Panc1 (cell line): ENCODE data around the gene TAS2R31. TPM values are rescaled to one million over a fixed set of nuclear protein-coding genes. Genes with fewer than 3 reads are reported as not detected.

Source experiments
- ATAC-seq: fragments of 200-7000 bp; cut with Tn5 transposase; 2 replicates; pipeline ENCODE4 v1.9.1; 2020; ENCODE audit warnings: mild to moderate bottlenecking, moderate library complexity
- Bru-seq: library from RNA; stranded (reverse); fragments of 400-500 nt; gene quantifications from one replicate; lab custom pipeline; 2021; lab: Mats Ljungman, UMichigan
- BruChase-seq, 2 experiments: library from RNA; stranded (reverse); fragments of 400-500 nt; gene quantifications; one replicate each; lab custom pipeline; 2021; lab: Mats Ljungman, UMichigan
- BruUV-seq: library from RNA; stranded (reverse); fragments of 400-500 nt; replicated peaks from 2 replicates; lab custom pipeline; 2021; lab: Mats Ljungman, UMichigan
- CTCF ChIA-PET: fragments of 300-600 bp; sonication (Branson Sonifier 250); formaldehyde crosslinking; loops from one replicate; lab custom pipeline; 2022; ENCODE audit warnings: antibody characterized with exemption; lab: Charles Lee
- POLR2A ChIA-PET: fragments of 300-600 bp; sonication (Branson Sonifier 250); formaldehyde crosslinking; loops from one replicate; lab custom pipeline; 2022; ENCODE audit warnings: antibody characterized with exemption; lab: Charles Lee
- DNase-seq: peaks from one replicate; pipeline ENCODE4 v3.0.0-alpha.2; 2010; ENCODE audit warnings: low read depth, low spot score
- H3K27ac ChIP-seq: 2 replicates; pipeline ENCODE4 v1.5.1; 2011; ENCODE audit warnings: mild to moderate bottlenecking, low read length, inconsistent platforms
- H3K27me3 ChIP-seq: fragments of 200-500 bp; sonication (Bioruptor generic); 2 replicates; pipeline ENCODE4 v1.6.0; 2014; ENCODE audit warnings: low read length, inconsistent platforms; ENCODE audit not compliant: control insufficient read depth, insufficient read depth
- H3K36me3 ChIP-seq: fragments of 200-500 bp; sonication (Bioruptor generic); 2 replicates; pipeline ENCODE4 v1.5.1; 2014; ENCODE audit warnings: inconsistent platforms, mild to moderate bottlenecking, low read length, moderate library complexity; ENCODE audit not compliant: control insufficient read depth, insufficient read depth
- H3K4me1 ChIP-seq: 2 replicates; pipeline ENCODE4 v1.5.1; 2011; ENCODE audit warnings: inconsistent platforms, mild to moderate bottlenecking, low read length, moderate library complexity; ENCODE audit not compliant: control insufficient read depth, insufficient read depth
- H3K4me3 ChIP-seq, 2 experiments: 2 replicates each; pipeline ENCODE4 v1.5.1; 2011 to 2012; ENCODE audit warnings: low read depth in 2 of 2, low read length in 2 of 2, mild to moderate bottlenecking in 2 of 2, inconsistent platforms in 1 of 2, moderate library complexity in 1 of 2
- H3K9me3 ChIP-seq: fragments of 200-500 bp; sonication (Bioruptor generic); 2 replicates; pipeline ENCODE4 v1.5.1; 2014; ENCODE audit warnings: low read depth, mild to moderate bottlenecking, inconsistent platforms, low read length, moderate library complexity; ENCODE audit not compliant: control insufficient read depth, insufficient read depth
- CTCF ChIP-seq: fragments of 450-650 bp; IDR thresholded peaks from 2 replicates; pipeline ENCODE4 v1.5.1; 2017; ENCODE audit warnings: mild to moderate bottlenecking
- POLR2AphosphoS5 ChIP-seq: IDR thresholded peaks from 2 replicates; pipeline ENCODE4 v1.6.1; 2012; ENCODE audit warnings: mild to moderate bottlenecking, low read depth, low read length, moderate library complexity
- REST ChIP-seq, 2 experiments: IDR thresholded peaks; 2 replicates each; pipeline ENCODE4 v1.6.1; 2011 to 2012; ENCODE audit warnings: low read depth in 2 of 2, control low read depth in 1 of 2, low read length in 1 of 2, mild to moderate bottlenecking in 1 of 2, moderate library complexity in 1 of 2; ENCODE audit not compliant: insufficient read depth in 1 of 2
- SIN3A ChIP-seq: IDR thresholded peaks from 2 replicates; pipeline ENCODE4 v1.6.1; 2012; ENCODE audit warnings: low read depth, mild to moderate bottlenecking, low read length, moderate library complexity, borderline replicate concordance; ENCODE audit not compliant: insufficient read depth
- TCF7L2 ChIP-seq: IDR thresholded peaks from 2 replicates; pipeline ENCODE4 v1.6.1; 2011; ENCODE audit warnings: mild to moderate bottlenecking, low read depth, low read length, inconsistent platforms
- in situ Hi-C: cut with HindIII; loops from 2 replicates; pipeline ENCODE4 v1.10.0; 2016; ENCODE audit warnings: low sequenced_read_pairs, low pct_unique_long_range_greater_than_20kb
- intact Hi-C: fragments of 100-400 bp; cut with micrococcal nuclease; formaldehyde crosslinking; loops from one replicate; pipeline ENCODE4 v1.10.0; 2022; ENCODE audit not compliant: unreplicated experiment
- long read RNA-seq: library from polyadenylated mRNA; unstranded; transcript quantifications from one replicate; pipeline ENCODE4 v2.0.0, GENCODE V29; 2021; ENCODE audit not compliant: unreplicated experiment
- polyA plus RNA-seq: library from polyadenylated mRNA; unstranded; fragments of >200 nt; gene quantifications from one replicate; pipeline ENCODE4 v1.2.1, GENCODE V29; 2012; ENCODE audit warnings: missing spikeins; ENCODE audit not compliant: insufficient read length
- total RNA-seq: library from RNA; stranded (reverse); gene quantifications from one replicate; pipeline ENCODE4 v1.2.1, GENCODE V29; 2021; ENCODE audit not compliant: unreplicated experiment

TAS2R31 gene, protein sequence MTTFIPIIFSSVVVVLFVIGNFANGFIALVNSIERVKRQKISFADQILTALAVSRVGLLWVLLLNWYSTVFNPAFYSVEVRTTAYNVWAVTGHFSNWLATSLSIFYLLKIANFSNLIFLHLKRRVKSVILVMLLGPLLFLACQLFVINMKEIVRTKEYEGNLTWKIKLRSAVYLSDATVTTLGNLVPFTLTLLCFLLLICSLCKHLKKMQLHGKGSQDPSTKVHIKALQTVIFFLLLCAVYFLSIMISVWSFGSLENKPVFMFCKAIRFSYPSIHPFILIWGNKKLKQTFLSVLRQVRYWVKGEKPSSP
- total RNA-seq (1.3 TPM), Bru-seq, nascent RNA (percentile 82 among the genes with signal in this experiment), BruChase-seq, experiment 1, labeled RNA remaining after a 2-hour chase (percentile 87 among the genes with signal in this experiment), BruChase-seq, experiment 2, labeled RNA remaining after a 6-hour chase (percentile 63 among the genes with signal in this experiment)
- polyA plus RNA-seq = not detected
- long read RNA-seq = 0 reads

- ChIA-PET CTCF (no interaction called here), POLR2A (interaction anchor here (0.6 kb wide), 1 partner anchor 672 kb away, joined by 5 read pairs; no protein-coding TSS in a partner anchor)
- BruUV-seq = no TSS peak
- H3K4me1 ChIP-seq = no peaks in the 10 kb centered on the region
- intact Hi-C loops = loop anchor here (10.0 kb wide), 1 partner anchor 123 kb away; no protein-coding TSS in a partner anchor
- no peaks in the 10 kb centered on the region for H3K9me3 ChIP-seq
- DNase-seq = no peak
- no peak for ATAC-seq
- in situ Hi-C loops = no loop called here
- no peaks in the 10 kb centered on the region for H3K36me3 ChIP-seq
- TF ChIP-seq CTCF = no peak
- no peak for TF ChIP-seq REST (IDR thresholded peaks at IDR 0.05; ENCODE audit: insufficient read depth in 1 of 2, low read depth in 2 of 2, low read length in 1 of 2)
- no peak for TF ChIP-seq TCF7L2
- TF ChIP-seq POLR2AphosphoS5 = no peak
- no peak for TF ChIP-seq SIN3A
- H3K4me3 ChIP-seq = no peak within 1 kb of the TSS
- no peaks in the 10 kb centered on the region for H3K27me3 ChIP-seq
- H3K27ac ChIP-seq = no peak within 1 kb of the TSS
Observed at GRCh38 chr12:11031307-11031706, at the start of gene TAS2R31. TAS2R31 (minus strand) TSS chr12:11031407; CDS start chr12:11031335, 72 bp downstream.

GRCh38 chr12:11078246-11078645, 47.0 kb upstream of the TAS2R31 start:
- ChIA-PET POLR2A (no interaction called here), CTCF (no interaction called here)
- ATAC-seq (no peak), DNase-seq (no peak)
- no peak overlapping the region for H3K27ac ChIP-seq
- no peak overlapping the region for H3K4me3 ChIP-seq
- BruUV-seq = no TSS peak
- intact Hi-C loops = no loop called here
- TF ChIP-seq CTCF (no peak), POLR2AphosphoS5 (no peak), TCF7L2 (no peak), REST (IDR thresholded peaks at IDR 0.05; ENCODE audit: insufficient read depth in 1 of 2, low read depth in 2 of 2, low read length in 1 of 2) (no peak), SIN3A (no peak)
- H3K4me1 ChIP-seq = no peaks in the 10 kb centered on the region
- no peaks in the 10 kb centered on the region for H3K36me3 ChIP-seq
- no peaks in the 10 kb centered on the region for H3K27me3 ChIP-seq
- peaks cover 9% of the 10 kb centered on the region; the same call in 1 of the 2 replicates for H3K9me3 ChIP-seq
- in situ Hi-C loops = no loop called here
